GM19043 (cell line): Measurements from ENCODE around the gene LMX1B.

Source experiments
- ATAC-seq: cut with Tn5 transposase; IDR thresholded peaks from one replicate; pipeline ENCODE4 v1.9.1; 2021; ENCODE audit warnings: low read depth; ENCODE audit not compliant: unreplicated experiment

The LMX1B gene

GRCh38 chr9:126617003-126617822 is 3.5 kb downstream of the LMX1B start:
- no peak for ATAC-seq

- no peak for ATAC-seq
Observed at GRCh38 chr9:126617823-126618165, 4.1 kb downstream of the LMX1B start.

GRCh38 chr9:126618190-126618584 is 4.5 kb downstream of the LMX1B start:
- no peak for ATAC-seq

- ATAC-seq, result no peak
Observed at GRCh38 chr9:126618585-126619360, 5.0 kb downstream of the LMX1B start.

GRCh38 chr9:126619361-126620135 is 5.8 kb downstream of the LMX1B start:
- no peak for ATAC-seq

GRCh38 chr9:126620478-126620877 is 6.8 kb downstream of the LMX1B start:
- no peak for ATAC-seq

- no peak for ATAC-seq
Observed at GRCh38 chr9:126621061-126621918, 7.6 kb downstream of the LMX1B start.

GRCh38 chr9:126621919-126622735 is 8.4 kb downstream of the LMX1B start:
- ATAC-seq, result no peak

GRCh38 chr9:126623314-126623666 is 9.6 kb downstream of the LMX1B start:
- ATAC-seq, result no peak

- ATAC-seq, result no peak
Observed at GRCh38 chr9:126623667-126624478, 10.1 kb downstream of the LMX1B start.

- ATAC-seq, result no peak
Observed at GRCh38 chr9:126624479-126624826, 10.7 kb downstream of the LMX1B start.

GRCh38 chr9:126624912-126625311 is 11.2 kb downstream of the LMX1B start:
- no peak for ATAC-seq

GRCh38 chr9:126625329-126626126 is 11.8 kb downstream of the LMX1B start:
- ATAC-seq, result no peak

- ATAC-seq, result no peak
Observed at GRCh38 chr9:126626127-126626925, 12.6 kb downstream of the LMX1B start.

- ATAC-seq, result no peak
Observed at GRCh38 chr9:126626926-126627233, 13.2 kb downstream of the LMX1B start.

GRCh38 chr9:126628146-126628545 is 14.4 kb downstream of the LMX1B start:
- ATAC-seq, result no peak

GRCh38 chr9:126628969-126629674 is 15.4 kb downstream of the LMX1B start:
- ATAC-seq, result no peak
